ENCODE measurements around the gene LEF1.

LEF1 gene

DNA sequence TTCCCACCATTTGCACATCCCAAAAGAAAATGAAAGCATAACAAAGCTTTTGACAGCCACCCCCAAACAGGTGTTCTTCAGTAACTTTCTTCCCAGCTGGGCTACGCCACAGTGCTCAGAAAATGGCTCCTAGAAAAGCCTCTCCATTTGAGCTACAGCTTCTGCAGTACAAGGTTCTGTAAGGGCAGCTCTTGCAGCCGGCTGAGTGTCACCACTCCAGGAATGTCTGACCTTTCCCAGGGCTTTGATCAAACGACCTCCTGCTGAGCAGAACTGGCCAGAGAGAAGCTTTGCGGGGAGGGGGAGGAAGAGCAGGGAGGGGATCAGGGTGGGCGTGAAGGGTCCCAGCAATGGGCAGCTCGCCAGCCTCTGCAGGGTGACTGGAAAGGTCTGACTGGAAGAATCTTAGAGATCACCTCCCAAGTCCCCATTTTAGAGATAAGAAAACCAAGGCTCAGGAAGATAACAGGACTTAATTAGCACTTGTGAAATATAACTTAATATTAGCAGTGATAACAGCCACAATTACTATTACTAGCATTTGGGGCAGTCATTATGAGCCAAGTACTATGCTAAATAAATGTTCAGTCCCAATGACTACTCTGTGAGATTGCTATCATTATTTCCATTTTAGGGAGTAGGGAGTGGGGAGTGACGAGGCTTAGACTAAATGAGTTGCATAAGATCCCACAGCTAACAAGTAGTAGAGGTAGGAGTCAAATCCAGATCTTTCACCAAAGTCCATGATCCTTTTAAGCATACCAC, 51.1 kb downstream of the LEF1 start:
- Histone ChIP-seq H3K4me2 (peak overlapping the region; percentile 52), H3K27ac (no peak overlapping the region), H3K9ac (no peak overlapping the region), H3K36me3 (peaks cover 68% of the 10 kb centered on the region), H4K20me1 (peaks cover 100% of the 10 kb centered on the region), H3K4me3 (no peak overlapping the region), H3K27me3 (no peaks in the 10 kb centered on the region), H3K9me3 (no peaks in the 10 kb centered on the region), H3K4me1 (peaks cover 100% of the 10 kb centered on the region)
- no peak for TF ChIP-seq Cebpa-rat (IDR thresholded peaks at IDR 0.05)

DNA sequence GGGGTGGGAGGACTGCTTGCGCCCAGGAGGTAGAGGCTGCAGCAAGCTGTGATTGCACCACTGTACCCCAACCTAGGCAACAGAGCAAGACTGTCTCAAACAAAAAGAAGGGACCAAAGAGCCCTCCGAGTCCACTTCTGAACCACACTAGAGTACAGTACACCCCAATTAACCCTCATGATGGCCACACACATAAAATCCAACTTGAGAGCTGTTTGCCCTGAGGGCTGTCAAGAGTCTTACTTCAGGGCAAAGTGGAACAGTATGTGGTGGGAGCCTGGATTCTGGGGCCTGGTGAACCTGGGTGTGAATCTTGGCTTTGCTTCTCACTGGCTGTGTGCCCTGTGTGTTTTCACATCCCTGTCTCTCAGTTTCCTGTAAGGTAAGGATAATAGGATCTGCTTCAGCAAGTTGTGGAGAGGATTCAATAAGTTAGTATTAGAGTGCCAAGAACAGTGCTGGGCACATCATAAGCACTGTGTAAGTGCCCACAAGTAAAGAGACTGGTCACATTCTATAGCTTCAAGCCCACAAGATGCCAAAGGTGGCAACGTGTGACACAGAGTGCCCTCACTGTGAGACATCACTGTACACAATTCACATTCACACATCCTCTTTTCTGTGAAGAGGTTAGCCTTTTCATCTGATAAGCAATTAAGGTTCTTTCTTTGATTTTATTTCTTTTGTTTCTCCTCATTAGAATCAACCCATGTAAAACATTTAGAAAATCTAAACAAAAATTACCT, 52.1 kb downstream of the LEF1 start:
- peaks cover 100% of the 10 kb centered on the region for H4K20me1 ChIP-seq
- H3K4me3 ChIP-seq, result no peak overlapping the region
- peak overlapping the region; percentile 39 for H3K9ac ChIP-seq
- peak overlapping the region; percentile 73 for H3K4me2 ChIP-seq
- no peaks in the 10 kb centered on the region for H3K9me3 ChIP-seq
- H3K27ac ChIP-seq, result peak overlapping the region; percentile 69
- H3K36me3 ChIP-seq, result peaks cover 72% of the 10 kb centered on the region
- H3K4me1 ChIP-seq, result peaks cover 100% of the 10 kb centered on the region
- H3K27me3 ChIP-seq, result no peaks in the 10 kb centered on the region
- TF ChIP-seq Cebpa-rat (IDR thresholded peaks at IDR 0.05), result no peak

DNA sequence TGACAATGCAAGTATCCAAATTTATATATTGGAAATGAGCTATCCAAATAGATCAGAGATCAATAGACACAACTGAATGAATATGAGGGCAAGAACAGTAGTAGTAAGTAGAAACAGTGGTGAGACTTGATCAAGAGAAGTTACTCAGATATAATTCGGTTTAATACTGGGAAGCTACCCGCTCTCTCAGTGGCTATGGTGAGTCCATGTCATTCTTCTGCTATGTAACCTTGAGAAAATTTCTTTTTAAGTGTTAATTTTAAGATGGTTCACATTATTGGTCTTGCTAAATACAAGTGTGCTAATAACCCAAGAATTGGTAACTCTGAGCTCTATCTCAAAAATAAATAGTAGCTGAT, 53.6 kb downstream of the LEF1 start:
- Histone ChIP-seq H3K36me3 (peaks cover 78% of the 10 kb centered on the region), H3K4me3 (no peak overlapping the region), H3K27me3 (no peaks in the 10 kb centered on the region), H3K4me2 (peak overlapping the region; percentile 73), H3K4me1 (peaks cover 100% of the 10 kb centered on the region), H3K9ac (no peak overlapping the region), H3K9me3 (no peaks in the 10 kb centered on the region), H4K20me1 (peaks cover 100% of the 10 kb centered on the region), H3K27ac (no peak overlapping the region)
- TF ChIP-seq Cebpa-rat (IDR thresholded peaks at IDR 0.05), result no peak

DNA sequence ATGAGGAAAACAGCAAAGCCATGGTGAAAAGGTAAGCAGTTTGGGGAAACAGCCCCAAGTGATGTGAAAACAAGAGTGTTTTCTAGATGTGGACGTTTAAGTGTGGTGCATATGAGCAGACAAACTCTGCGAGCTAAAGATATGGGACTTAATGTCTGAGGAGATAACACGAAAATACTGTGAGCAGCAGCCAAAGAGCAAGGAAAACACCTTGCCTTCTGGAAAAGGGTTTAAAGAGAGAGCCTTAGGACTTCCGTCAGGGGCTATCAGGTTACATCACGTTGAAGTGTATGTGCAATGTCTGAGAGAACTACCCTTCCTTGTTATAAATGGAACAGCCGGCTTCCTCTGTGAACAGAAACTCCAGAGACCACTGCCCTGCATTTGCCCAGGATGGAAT, 54.2 kb downstream of the LEF1 start:
- Histone ChIP-seq H4K20me1 (peaks cover 100% of the 10 kb centered on the region), H3K27me3 (no peaks in the 10 kb centered on the region), H3K9ac (no peak overlapping the region), H3K27ac (no peak overlapping the region), H3K9me3 (no peaks in the 10 kb centered on the region), H3K4me3 (no peak overlapping the region), H3K36me3 (peaks cover 82% of the 10 kb centered on the region), H3K4me2 (peak overlapping the region; percentile 73), H3K4me1 (peaks cover 100% of the 10 kb centered on the region)
- no peak for TF ChIP-seq Cebpa-rat (IDR thresholded peaks at IDR 0.05)

DNA sequence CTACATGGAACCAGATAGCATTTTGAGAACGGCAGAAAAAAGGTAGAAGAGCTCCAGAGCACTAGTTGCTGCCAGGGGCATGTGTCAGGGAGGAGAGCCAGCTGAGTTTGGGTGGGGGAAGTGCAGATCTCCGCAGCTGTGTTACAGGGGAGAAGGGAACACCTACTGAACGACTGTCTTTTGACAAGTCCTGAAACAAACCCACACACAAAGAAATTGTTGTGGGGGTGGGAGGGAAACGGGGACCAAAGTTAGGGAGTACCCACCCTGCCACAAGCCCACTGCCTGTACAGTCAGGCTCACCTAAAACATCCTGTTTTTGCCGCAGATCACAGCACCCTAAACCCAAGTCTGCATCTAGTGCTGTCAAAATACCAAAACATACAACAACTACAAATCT, 55.5 kb downstream of the LEF1 start:
- H4K20me1 ChIP-seq, result peaks cover 100% of the 10 kb centered on the region
- peaks cover 90% of the 10 kb centered on the region for H3K36me3 ChIP-seq
- no peaks in the 10 kb centered on the region for H3K27me3 ChIP-seq
- no peaks in the 10 kb centered on the region for H3K9me3 ChIP-seq
- H3K4me2 ChIP-seq, result peak overlapping the region; percentile 73
- H3K9ac ChIP-seq, result no peak overlapping the region
- no peak for TF ChIP-seq Cebpa-rat (IDR thresholded peaks at IDR 0.05)
- H3K27ac ChIP-seq, result no peak overlapping the region
- peaks cover 94% of the 10 kb centered on the region for H3K4me1 ChIP-seq
- no peak overlapping the region for H3K4me3 ChIP-seq

DNA sequence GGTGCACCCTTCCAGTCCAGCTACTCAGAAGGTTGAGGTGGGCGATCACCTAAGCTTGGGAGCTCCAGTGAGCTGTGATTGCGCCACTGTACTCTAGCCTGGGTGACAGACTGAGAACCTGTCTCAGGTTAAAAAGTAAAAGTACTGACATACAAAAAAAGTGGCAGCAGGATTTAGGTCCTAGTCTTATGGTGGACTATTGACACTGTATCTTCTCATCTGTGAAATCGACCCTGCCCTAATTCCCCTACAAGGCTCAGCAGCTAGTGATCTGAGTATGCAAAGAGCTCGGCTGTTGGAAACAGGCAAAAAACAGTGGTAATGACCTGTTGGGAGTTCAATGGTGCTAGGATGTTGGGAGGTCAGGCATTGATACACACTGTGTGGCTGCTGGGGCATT, 57.0 kb downstream of the LEF1 start:
- peaks cover 100% of the 10 kb centered on the region for H4K20me1 ChIP-seq
- no peak overlapping the region for H3K27ac ChIP-seq
- H3K27me3 ChIP-seq, result no peaks in the 10 kb centered on the region
- H3K9ac ChIP-seq, result no peak overlapping the region
- TF ChIP-seq Cebpa-rat (IDR thresholded peaks at IDR 0.05), result no peak
- H3K4me1 ChIP-seq, result peaks cover 79% of the 10 kb centered on the region
- peaks cover 93% of the 10 kb centered on the region for H3K36me3 ChIP-seq
- no peaks in the 10 kb centered on the region for H3K9me3 ChIP-seq
- no peak overlapping the region for H3K4me3 ChIP-seq
- H3K4me2 ChIP-seq, result peak overlapping the region; percentile 73; the same call in 1 of the 2 replicates

DNA sequence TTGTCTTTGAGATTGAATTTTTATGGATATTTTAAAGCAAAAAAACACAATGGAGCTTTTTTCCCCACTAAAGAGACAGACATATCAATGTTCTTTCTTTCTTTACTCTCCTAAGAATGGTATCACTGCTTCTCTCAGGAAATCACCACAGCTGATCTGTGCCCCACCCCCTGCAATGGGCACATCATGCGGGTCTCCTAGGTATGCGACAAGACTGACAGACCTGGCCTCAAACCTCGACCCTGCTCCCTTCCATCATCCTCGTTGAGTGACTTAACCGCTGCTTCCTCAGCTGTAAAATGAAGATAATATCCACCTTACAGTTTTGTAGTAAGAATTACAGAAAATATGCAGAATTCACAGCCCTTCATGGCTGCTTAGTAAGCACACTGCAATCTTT, 58.3 kb downstream of the LEF1 start:
- TF ChIP-seq Cebpa-rat (IDR thresholded peaks at IDR 0.05), result no peak
- Histone ChIP-seq H3K9me3 (no peaks in the 10 kb centered on the region), H3K27me3 (no peaks in the 10 kb centered on the region), H4K20me1 (peaks cover 100% of the 10 kb centered on the region), H3K4me3 (no peak overlapping the region), H3K36me3 (peaks cover 93% of the 10 kb centered on the region), H3K4me2 (peak overlapping the region; percentile 41), H3K4me1 (peaks cover 74% of the 10 kb centered on the region), H3K27ac (no peak overlapping the region), H3K9ac (no peak overlapping the region)

DNA sequence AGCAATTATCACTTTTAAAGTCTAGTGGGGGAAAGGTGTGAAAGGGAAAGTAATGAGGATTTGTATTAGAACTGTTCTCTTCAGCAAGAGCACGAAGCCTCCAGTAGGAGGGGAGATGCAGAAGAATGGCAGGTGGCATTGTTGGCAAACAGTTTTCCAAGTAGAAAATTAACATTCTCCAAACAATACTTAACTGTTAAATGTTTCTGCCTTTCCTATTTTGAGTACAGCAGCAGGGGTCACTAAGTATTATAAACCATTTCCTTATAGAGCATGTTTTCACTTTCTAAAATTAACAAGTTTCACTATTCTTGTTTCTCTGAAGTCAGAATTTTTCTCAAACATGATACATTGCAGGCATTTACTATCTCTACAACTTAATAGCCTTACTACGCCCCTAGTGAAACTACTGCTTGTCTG, 58.7 kb downstream of the LEF1 start:
- TF ChIP-seq Cebpa-rat (IDR thresholded peaks at IDR 0.05), result no peak
- H3K4me2 ChIP-seq, result peak overlapping the region; percentile 41
- H3K4me1 ChIP-seq, result peaks cover 70% of the 10 kb centered on the region
- no peak overlapping the region for H3K9ac ChIP-seq
- no peaks in the 10 kb centered on the region for H3K9me3 ChIP-seq
- H3K36me3 ChIP-seq, result peaks cover 89% of the 10 kb centered on the region
- H3K27ac ChIP-seq, result no peak overlapping the region
- H3K4me3 ChIP-seq, result no peak overlapping the region
- H4K20me1 ChIP-seq, result peaks cover 100% of the 10 kb centered on the region
- no peaks in the 10 kb centered on the region for H3K27me3 ChIP-seq

DNA sequence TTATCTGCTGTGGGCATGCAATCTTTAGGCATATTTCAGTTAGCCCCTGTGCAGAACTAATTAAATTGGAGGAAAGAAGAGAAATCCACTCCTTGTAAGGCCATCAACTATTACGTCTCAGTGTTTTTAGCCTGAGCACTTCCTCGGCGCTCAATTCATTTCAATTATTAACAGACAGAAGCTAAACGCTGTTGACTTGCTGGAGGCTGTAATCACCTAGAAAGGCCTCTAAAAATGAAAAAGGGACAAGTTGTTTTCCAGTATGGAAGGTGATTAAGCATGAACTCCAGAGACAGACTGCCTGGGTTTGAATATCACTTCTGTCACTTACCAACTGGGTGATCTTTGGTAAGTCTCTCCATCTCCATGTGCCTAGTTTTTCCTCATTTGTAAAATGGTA, 59.6 kb downstream of the LEF1 start:
- H3K36me3 ChIP-seq, result peaks cover 86% of the 10 kb centered on the region
- H3K27ac ChIP-seq, result no peak overlapping the region
- H3K9ac ChIP-seq, result no peak overlapping the region
- no peaks in the 10 kb centered on the region for H3K27me3 ChIP-seq
- peaks cover 100% of the 10 kb centered on the region for H4K20me1 ChIP-seq
- peaks cover 61% of the 10 kb centered on the region for H3K4me1 ChIP-seq
- no peak overlapping the region for H3K4me2 ChIP-seq
- no peaks in the 10 kb centered on the region for H3K9me3 ChIP-seq
- TF ChIP-seq Cebpa-rat (IDR thresholded peaks at IDR 0.05), result no peak
- no peak overlapping the region for H3K4me3 ChIP-seq

DNA sequence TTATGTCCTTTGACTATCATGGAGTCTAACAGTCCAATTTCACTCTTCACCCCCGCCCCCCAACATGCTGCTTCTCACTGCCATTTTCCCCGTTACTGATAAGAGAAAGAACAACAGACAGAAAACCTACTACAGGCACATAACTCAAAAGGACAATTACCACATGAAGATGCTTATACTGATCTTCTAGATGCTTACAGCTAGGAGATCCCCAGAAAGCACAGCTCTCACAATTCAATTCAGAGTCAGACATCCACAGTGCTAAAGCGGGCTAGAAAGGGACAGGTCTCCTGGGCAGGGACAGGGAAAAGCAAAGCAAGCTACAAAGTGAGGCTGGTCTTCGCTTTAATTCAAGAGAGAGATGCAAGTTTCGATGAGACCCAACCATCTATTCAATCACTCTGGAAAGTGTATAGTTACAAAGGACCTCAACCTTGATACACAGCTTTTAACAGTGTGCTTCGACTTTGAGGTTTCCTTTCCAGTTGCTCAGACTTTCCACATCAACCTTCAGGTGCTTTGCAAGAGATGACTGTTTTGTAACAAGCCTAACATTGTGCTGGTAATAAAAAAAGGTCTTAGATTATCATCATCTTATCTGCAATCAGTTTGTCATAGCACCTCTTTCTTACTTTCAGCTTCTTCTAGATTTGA, 60.9 kb downstream of the LEF1 start:
- Histone ChIP-seq H3K36me3 (peaks cover 83% of the 10 kb centered on the region), H3K9ac (no peak overlapping the region), H3K4me1 (peaks cover 50% of the 10 kb centered on the region), H3K9me3 (no peaks in the 10 kb centered on the region), H3K4me3 (no peak overlapping the region), H4K20me1 (peaks cover 100% of the 10 kb centered on the region), H3K27ac (no peak overlapping the region), H3K4me2 (no peak overlapping the region), H3K27me3 (no peaks in the 10 kb centered on the region)
- TF ChIP-seq Cebpa-rat (IDR thresholded peaks at IDR 0.05), result no peak

Measured in BLaER1 (cell line).